ENCODE data around the gene PAMR1.
"Not testable (repeated sequence)": the region's sequence is repeated elsewhere in the genome, so short reads cannot be mapped to it uniquely, and the experiment has no call there.

PAMR1 gene, protein sequence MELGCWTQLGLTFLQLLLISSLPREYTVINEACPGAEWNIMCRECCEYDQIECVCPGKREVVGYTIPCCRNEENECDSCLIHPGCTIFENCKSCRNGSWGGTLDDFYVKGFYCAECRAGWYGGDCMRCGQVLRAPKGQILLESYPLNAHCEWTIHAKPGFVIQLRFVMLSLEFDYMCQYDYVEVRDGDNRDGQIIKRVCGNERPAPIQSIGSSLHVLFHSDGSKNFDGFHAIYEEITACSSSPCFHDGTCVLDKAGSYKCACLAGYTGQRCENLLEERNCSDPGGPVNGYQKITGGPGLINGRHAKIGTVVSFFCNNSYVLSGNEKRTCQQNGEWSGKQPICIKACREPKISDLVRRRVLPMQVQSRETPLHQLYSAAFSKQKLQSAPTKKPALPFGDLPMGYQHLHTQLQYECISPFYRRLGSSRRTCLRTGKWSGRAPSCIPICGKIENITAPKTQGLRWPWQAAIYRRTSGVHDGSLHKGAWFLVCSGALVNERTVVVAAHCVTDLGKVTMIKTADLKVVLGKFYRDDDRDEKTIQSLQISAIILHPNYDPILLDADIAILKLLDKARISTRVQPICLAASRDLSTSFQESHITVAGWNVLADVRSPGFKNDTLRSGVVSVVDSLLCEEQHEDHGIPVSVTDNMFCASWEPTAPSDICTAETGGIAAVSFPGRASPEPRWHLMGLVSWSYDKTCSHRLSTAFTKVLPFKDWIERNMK

DNA sequence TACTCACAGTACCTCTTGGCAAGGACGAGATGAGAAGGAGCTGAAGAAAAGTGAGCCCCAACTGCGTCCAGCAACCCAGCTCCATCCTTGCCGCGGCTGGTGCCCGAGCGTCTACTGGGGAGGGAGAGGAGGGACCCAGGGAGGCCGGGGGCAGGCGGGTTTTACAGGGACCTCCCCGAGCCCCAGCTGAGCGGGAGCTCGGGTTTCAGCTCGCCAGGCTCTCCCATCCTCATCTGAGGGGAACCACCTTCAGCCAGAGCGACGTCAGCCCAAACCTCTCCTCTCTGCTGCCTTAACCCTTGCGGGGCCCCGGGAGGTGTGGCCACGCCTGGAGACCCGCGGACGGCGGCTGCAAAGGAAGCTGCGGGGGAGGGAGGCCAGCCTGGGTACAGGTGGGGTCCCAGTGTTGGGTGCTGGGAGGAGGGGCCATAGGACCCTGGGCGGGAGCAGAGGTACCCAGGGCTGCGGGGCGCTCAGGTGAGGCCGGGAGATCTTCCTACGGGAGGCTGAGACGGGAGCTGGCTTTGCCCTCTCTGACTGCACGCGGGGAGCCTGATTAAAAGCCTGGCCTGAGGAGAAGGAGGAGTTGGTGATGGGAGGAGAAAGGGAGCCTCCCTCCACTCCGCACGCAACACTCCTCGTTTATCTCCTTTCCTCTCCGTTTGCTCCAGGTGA is at the start of gene PAMR1:
Gene PAMR1, minus strand, starts transcription at position 116 of the 675 bp plus-strand sequence. Its CDS starts 31 bp downstream, at position 85.
- DNase-seq (ENCODE audit: low read depth, low spot score) = peak; percentile 76

DNA sequence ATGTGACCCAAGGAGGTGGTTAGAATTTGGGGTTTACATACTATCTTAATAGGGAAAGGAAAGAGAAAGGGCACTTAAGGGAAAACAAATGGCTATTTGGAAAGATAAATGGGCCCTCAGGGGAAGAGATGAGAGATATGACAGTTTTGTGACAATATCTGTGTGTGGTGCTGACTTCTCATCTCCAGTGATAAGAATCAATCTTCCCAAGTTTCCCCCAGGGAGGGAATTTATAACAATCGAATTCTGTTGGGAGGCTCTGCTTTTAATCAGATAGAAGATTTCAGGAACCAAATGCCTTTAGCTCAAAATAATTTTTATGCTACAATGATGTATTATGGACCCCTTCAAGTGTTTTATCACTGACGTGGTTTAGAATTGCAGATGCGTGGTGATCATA is 46.3 kb upstream of the PAMR1 start:
- no peak for DNase-seq (ENCODE audit: low read depth, low spot score)

DNA sequence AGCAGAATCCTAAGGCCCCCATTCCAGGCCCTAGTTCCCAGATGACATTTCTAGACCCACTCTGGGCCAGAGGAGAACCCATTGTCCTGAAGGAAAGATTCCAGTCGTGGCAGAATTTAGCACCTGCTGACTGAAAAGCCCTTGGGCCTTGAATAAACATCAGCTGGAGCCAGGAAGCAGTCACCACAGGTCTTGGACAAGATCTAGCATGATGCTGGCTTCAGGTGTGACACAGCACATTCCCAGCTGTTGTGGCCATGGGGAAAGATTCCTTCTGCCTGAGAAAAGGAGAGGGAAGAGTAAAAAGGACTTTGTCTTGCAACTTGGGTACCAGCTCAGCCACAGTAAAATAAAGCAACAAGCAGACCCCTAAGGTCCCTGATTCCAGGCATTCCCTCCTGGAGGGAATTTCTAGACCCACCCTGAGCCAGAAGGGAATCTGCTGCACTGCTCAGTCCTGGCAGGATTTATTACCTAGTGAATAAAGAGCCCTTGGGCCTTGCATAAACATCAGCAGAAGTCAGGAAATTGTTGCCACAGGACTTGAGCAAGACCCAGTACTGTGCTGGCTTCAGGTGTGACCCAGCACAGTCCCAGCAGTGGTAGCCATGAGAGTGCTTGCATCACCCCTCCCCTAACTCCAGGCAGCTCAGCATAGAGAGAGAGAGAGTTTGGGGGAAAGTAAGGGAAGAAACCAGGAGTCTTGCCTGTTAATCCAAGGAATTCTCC is 42.5 kb upstream of the PAMR1 start:
- DNase-seq (ENCODE audit: low read depth, low spot score) = peak; percentile 79

DNA sequence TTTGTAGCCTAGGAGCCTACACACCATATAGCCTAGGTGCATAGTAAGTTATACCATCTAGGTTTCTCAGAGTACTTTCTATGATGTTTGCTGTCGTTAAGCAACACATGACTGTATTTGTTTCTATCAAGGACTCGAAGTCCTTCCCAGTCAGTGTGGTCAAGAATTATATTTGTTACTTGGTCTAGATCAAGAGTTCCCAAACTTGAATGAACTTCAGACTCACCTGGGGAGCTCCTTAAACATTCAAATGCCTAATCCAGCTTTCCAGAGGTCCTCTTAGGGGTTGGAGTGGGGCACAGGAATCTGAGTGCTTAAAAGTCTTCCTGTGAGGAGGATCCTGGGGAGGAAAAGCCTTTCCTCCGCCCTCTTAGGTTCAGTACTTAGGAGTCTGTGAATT is 41.5 kb upstream of the PAMR1 start:
- DNase-seq (ENCODE audit: low read depth, low spot score) = no peak

DNA sequence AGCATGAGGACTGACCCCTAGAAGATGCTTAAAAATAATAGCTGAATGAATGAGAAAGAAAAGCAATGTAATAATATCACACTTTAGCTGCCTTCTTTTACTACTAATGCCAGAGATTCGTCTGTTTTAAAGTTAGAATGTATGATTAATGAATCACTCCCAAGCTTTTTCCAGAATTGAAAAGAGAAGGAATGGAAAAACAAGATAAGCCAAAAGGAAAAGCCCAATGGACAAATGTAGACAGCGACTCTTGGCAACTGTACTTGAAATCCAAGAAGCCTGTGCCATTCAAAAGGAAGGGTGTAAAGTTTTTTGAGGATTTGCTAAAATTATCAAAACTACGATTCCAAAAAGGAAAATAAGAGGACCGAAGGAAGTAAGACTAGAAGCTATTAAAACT is 40.8 kb upstream of the PAMR1 start:
- DNase-seq (ENCODE audit: low read depth, low spot score) = no peak

DNA sequence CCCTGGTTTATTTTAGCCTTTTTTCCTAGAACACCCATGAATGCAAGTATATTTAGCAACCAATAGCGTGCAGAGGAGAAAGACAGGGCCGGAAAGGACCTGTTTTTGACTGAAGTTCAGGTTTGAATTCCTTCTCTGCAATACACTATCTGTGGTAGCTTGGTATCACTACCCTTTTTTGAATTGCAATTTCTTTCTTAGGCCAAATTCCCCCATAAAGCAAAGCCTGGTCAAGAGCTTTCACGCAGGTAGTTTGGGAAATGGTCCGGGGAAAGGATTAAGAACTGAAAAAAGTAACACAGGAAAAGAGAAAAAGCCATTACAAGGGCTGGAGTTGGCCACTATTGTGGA is 38.8 kb upstream of the PAMR1 start:
- no peak for DNase-seq (ENCODE audit: low read depth, low spot score)

DNA sequence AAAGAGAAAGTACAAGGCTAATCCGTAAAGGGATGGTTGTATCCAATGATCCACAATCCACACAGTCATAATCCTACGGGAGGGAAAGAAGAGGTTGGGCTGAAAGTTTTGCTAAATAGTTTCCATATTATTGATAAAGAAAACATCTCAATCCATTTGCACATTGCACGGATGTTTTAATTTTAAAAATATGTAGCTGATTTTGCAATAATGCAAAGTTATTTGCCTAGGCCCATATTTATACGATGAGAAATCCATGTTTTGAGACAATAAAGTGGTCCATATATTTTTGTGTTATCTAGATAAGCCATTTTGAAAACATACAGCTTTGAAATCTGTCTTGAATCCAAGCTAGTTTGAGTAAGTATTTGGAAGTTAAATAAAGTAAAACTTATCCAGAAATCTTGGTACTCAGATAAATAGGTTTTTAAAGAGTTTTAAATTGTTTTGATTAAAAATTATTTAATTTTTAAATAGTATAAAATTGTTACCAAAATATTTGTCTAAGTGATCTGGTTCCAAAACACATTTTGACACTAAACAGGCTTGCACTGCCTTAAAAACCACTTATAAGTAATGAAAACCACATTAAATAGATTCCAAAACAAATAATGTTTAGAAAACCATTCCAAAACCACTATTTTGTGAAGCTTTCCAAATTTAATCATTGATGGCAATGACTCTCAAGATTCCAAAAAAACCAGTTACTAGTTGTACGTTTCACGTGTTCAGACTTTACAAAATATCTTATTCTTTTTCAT is 38.2 kb upstream of the PAMR1 start:
- no peak for DNase-seq (ENCODE audit: low read depth, low spot score)

DNA sequence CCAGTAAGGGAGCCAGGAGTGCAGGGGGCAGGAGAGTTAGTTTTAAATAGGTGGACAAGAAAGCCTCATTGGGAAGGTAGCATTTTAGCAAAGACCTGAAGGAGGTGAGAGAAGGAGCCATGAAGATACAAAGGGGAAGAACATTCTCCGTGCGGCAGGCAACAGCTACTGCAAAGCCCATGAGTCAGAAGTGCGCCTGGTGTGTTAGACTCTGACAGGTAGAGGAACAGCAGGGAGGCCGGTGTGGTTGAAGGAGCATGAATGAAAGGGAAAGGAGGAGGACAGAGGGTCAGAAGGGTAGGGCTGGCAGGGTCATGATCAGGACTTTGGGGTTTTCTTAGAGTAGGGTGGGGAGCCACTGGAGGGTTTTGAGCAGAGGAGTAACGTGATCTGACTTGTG is 34.5 kb upstream of the PAMR1 start:
- no peak for DNase-seq (ENCODE audit: low read depth, low spot score)

DNA sequence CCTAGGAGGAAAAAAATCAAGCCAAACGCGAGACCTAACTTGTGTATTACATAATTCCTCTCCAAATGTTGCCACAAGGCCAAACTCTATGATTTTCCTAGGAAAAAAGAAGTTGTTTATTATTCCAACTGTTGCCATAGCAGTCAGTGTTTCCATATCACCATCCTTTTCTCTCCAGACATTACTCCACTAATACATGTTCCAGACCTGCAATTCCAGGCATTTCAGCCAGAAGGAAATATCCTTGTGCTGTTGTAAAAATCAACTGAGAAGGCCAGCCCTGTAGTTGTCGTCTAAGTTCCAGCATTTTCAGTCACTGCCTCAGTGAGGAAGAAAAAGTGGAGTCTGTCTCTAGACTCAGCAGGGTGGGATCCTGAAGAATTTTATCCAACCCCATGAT is 33.1 kb upstream of the PAMR1 start:
- DNase-seq (ENCODE audit: low read depth, low spot score) = no peak

DNA sequence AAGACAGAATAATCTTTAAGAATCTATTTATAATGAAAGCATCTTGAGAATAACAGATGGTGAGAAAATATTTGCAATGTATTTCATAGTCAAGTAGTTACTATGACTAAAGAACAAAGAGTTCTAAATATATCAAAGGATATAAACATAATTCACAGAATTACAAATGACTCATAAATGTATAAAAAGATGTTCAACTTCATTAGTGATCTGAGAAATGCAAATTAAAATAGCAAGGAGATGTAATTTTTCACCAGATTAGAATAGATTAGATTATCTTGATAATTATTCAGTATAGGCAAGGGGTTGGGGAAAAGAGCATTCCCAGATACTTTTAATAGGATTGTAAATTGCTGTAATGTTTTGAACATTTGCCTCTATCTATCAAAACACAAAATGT is 30.1 kb upstream of the PAMR1 start:
- DNase-seq (ENCODE audit: low read depth, low spot score) = no peak

DNA sequence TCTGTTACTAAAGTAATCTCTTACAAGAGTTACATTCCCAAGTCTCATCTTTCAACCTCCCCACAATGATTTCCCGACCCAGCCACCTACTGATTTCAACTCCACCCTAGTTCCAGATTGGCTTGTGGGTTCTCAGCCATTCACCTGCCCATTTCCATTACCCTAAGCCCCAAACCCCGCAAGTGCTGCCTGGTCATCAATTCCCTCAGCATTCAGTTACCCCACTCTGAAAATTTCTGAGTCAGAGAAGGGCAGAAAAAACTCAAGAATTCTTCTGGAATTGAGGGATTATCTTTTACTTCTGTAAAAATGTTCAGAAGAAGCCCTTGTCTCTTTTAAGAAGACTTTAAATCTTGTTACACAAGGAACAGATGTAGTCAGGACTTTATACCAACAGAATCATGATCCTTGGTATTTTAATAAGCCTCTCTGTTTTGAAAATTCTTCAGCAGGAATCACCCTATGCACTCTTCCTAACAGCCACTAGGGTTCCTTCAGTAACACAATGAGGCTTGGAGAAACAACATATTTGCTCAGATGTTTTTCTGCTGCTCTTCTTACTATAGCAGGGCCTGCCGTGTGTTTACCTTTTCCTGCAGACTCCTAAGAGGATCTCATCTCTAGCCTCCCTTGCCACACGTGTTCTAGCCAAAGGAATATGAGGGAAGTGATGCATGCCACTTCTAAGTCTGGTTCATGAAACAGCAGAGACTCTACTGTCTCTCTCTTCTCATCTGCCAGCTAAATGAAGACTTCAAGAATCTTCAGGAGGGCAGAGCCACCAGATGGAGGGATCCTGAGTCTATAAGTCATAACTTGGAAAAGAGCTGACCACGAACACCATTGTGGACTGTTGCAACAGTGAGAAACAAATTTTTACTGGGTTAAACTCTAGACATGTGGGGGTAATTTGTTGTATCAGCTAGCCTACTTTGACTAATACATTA is 29.3 kb upstream of the PAMR1 start:
- no peak for DNase-seq (ENCODE audit: low read depth, low spot score)

DNA sequence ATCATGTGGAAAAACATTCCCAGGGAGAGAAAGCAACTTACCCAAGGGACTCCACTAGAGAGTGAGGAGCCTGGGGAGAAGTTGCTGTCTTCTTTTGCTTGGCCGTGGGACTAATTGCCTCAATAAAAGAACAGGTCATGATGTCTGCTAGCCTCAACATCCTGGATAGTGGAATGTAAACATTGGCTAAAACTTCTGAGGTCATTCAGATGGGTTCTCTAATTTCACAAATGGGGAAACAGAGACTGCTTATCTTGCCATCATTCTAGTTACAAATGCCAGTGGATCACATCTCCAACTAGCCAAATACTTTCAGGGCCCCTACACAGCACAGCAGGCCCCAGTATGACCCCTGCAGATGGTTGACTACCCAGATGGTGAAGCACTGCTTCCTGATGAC is 28.4 kb upstream of the PAMR1 start:
- peak; percentile 35 for DNase-seq (ENCODE audit: low read depth, low spot score)

DNA sequence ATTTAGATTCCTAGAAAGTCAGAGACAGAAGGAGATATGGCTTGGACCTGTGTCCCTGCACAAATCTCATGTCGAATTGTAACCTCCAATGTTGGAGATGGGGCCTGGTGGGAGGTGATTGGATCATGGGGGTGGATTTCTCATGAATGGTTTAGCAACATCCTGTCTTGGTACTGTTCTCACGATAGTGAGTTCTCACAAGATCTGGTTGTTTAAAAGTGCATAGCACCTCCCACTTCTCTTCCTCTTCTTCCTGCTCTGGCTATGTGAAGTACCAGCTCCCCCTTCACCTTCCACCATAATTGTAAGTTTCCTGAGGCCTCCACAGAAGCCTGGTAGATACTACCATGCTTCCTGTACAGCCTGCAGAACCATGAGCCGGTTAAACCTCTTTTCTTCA is 27.6 kb upstream of the PAMR1 start:
- no peak for DNase-seq (ENCODE audit: low read depth, low spot score)

DNA sequence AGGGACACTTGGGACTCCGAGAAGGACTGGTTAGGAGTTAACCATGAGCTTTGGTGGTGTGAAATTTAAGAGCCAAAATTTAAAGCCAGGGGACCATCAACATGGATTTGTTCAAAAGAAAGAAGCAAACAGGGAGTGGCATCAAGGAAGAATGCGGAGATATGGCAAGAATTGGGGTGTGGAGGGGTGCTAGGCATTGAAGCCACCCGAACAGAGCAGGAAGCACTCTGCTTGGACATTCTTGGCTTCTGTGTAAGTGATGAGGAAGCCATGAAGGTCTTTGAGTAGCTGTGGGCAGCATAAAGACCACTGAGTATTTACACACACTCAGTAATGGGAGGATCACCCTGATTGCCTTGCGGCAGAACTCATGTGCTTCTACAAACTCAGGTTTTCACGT is 27.2 kb upstream of the PAMR1 start:
- DNase-seq (ENCODE audit: low read depth, low spot score) = no peak

DNA sequence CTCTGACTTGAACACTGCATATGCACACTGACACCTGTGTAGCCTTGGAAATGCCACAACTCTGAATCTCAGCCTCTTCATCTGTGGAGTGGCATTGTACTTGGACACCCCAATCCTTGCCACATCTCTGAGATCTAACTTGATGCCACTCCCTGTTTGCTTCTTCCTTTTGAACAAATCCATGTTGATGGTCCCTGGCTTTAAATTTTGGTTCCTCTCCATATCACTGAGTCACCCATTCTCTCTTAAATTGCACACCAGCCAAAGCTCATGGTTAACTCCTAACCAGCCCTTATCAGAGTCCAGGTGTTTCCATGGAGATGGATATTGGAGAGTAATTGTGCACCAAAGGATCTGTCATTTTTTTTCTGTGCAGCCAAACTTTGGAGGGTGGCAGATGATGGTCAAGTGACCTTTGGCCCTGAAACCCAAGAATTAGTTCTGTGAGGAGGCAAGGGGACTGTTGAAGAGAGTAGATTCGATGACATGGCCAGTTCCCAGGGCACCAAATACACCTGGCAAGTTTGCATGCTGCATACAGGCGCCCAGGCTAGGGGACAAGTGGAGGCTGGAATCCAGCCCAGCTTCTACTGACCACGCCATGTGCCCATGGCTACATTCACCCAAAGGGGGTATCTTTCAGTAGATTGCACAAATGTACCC is 25.1 kb upstream of the PAMR1 start:
- no peak for DNase-seq (ENCODE audit: low read depth, low spot score)

DNA sequence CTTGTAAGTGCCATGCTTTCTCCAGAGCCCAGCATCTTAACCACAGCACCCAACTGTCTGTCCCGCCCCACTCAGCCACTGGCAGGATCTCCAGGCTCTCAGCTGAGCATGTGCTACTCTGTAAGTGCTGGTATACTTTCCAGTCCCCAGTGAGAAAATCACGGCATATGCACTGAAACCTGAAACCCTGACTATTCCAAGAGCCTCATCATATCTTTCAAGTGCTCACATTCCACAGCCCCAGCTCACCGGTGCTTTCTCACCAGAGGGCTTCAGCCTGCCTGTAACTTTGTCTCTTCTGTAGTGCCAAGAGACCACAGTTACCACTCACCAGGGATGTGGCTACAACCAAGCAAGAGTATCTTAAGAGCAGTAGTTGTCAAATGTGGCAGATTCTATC is 24.4 kb upstream of the PAMR1 start:
- DNase-seq (ENCODE audit: low read depth, low spot score) = peak; percentile 60

DNA sequence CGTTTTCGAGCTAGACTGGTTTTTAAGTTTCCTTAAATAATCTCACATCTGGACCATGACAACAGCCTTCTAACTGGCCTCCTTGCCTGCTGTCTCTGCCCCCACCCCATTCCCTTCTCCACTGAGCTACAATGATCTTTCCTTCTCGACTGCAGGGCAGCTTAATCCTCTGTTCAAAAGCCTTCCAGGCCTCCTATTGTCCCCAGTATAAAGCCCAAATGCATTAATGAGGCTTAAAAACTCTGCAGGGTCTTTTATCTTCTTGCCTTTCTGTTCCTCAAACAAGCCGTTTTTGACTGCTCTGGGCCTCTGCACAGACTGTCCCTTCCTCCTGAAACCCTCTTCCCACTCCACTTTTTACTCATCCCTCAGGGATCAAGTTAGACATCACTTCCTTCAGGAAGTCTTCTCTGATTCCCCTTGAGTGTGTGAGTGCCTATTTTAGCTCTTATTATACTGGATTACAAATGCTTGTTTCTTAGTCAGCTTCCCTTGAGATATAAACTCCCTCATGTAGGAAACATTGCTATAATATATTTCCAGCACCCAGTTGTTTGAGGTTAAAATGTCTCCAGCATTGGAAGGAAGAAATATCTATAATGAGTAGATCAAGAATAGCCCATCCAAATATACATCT is 23.6 kb upstream of the PAMR1 start:
- no peak for DNase-seq (ENCODE audit: low read depth, low spot score)

DNA sequence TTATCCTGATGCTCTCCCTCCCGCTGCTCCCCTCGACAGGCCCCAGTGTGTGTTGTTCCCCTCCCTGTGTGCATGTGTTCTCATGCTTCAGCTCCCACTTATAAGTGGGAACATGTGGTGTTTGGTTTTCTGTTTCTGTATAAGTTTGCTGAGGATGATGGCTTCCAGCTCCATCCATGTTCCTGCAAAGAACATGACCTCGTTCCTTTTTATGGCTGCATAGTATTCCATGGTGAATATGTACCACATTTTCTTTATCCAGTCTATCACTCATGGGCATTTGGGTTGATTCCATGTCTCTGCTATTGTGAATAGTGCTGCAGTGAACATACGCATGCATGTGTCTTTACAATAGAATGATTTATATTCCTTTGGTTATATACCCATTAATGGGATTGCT is 22.6 kb upstream of the PAMR1 start:
- DNase-seq (ENCODE audit: low read depth, low spot score) = not testable (repeated sequence)

DNA sequence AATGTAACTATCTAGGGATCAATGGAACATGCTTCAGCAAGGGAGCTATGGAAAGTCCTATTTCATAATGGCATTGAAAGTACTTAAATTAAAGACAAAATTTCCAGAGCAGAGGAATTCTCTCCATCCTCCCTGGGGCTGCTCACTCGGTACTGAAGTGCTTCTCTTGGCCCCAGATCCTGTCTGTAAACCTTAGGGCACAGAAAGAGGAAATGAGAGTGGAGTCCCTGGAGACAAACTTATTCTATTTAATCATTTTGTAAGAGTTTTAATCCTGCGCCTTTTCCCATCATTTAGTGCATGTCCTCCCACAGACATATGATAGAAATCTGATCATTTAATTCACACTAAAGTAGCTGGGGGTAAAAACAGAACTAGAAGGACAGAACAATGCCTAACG is 20.9 kb upstream of the PAMR1 start:
- DNase-seq (ENCODE audit: low read depth, low spot score) = no peak

Data from ELF-1 (cell line).